NCI-H187 treated with DMSO at 0.1 percent for 48 hours (cell line): ENCODE measurements around the gene CNOT10.
"Not testable (repeated sequence)": the region's sequence is repeated elsewhere in the genome, so short reads cannot be mapped to it uniquely, and the experiment has no call there.

Experiments used
- DNase-seq: peaks from one replicate; lab custom pipeline; 2025; lab: John Stamatoyannopoulos, UW

Gene CNOT10

GRCh38 chr3:32757618-32758374, 72.8 kb downstream of the CNOT10 start:
- DNase-seq = no peak

GRCh38 chr3:32758375-32758753, 73.4 kb downstream of the CNOT10 start:
- no peak for DNase-seq

GRCh38 chr3:32759342-32759741, 74.4 kb downstream of the CNOT10 start:
- no peak for DNase-seq

GRCh38 chr3:32764481-32764880, 79.5 kb downstream of the CNOT10 start:
- no peak for DNase-seq

DNA sequence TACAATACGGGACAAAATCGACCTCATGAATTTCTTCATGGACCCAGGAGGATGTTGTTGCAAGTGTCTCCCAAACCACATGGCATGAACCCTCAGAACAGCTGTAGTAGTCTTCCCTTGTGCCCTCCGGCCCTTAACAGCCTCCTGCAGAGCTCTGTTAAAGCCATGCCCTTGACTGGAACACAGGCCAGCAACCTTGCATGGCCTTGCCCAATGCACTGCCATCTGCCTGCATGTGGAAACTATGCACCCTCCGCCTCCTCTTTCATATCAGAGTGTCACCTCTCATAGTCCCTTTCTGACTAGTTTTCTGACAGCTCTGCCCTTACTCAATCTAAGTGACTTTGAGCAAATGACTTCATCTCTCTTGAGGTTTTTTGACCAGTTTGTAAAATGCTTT, 93.4 kb downstream of the CNOT10 start:
- no peak for DNase-seq

- DNase-seq = no peak
Measured at GRCh38 chr3:32780071-32780734, 95.2 kb downstream of the CNOT10 start.

DNA sequence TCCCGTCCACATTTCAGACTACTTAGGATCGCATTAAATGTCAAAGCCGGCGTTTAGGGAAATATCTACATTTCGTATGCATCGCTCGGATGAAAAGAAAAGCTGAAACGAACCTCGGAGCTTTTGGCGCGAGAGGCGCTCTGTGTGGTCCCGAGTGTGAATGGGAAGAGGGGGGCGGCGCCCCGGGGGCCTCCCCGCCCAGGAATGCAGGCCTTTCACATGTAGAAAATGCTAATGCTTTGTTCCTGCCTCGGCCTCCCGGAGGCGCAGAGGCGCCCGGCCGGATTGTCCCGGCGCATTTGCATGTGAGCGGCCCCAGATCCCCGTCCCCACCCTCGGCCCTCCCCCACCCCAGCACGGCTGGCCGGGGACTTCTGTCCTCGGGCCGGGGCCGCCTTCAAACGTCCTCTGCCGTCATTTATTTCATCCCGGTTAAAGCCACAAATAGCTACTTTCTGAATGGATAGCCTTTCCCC, 95.8 kb downstream of the CNOT10 start:
- DNase-seq = no peak

DNA sequence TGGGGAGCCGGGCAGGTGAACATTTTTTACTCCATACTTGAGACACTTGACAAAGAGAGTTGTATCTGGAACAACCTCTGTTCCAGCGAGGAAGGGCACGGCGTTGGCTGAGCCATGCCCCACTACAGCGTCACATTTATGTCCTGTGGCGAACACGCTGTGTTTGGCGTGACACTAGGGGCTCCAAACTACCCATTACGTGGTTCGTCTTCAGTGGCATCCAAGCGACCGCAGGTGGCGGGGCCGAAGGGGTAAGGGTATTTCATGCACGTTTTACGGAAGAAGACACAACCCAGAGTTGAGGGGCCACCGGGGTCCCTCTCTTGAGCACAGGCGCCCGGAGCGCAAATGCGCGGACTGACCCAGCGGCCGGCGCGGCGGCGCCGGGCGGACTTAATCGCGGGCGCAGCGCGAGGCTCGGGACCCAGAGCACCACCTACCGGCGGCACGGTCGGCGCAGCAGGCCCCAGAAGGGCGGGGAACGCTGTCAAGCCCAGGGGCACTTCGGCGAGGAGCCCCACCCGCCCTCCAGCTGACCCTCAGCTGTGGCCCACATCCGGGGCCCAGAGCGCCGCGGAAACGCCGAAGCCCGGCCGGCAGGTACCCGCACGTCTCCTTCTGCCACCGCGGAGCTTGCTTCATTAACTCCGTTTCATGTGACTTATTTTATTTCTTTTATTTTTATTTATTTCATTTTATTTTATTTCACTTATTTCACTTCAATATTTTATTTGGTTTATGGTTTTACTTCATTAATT, 96.4 kb downstream of the CNOT10 start:
- DNase-seq = no peak

- DNase-seq = not testable (repeated sequence)
Measured at GRCh38 chr3:32781969-32782270, 96.9 kb downstream of the CNOT10 start.

DNA sequence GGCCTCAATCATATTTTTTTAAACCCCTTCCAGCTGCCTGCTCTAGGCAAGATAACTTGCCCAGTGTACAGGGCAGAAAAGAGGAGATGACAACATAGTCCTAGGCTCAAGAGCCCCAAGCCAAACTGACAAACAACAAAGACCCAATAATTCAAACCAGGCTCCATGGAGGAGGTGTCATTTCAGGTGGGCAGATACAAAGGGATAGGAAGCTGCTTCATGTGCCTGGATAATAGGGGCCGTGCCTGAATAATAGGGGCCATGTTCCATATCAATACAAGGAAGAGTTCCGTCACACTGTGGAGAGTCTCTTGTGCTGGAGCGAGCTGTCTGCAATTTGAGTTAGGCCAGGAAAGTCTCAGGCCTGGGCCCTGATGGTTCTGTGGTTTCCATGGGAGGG, 97.4 kb downstream of the CNOT10 start:
- DNase-seq = no peak

GRCh38 chr3:32791833-32792232, 106.8 kb downstream of the CNOT10 start:
- DNase-seq = no peak

GRCh38 chr3:32794487-32795308, 109.7 kb downstream of the CNOT10 start:
- no peak for DNase-seq

DNA sequence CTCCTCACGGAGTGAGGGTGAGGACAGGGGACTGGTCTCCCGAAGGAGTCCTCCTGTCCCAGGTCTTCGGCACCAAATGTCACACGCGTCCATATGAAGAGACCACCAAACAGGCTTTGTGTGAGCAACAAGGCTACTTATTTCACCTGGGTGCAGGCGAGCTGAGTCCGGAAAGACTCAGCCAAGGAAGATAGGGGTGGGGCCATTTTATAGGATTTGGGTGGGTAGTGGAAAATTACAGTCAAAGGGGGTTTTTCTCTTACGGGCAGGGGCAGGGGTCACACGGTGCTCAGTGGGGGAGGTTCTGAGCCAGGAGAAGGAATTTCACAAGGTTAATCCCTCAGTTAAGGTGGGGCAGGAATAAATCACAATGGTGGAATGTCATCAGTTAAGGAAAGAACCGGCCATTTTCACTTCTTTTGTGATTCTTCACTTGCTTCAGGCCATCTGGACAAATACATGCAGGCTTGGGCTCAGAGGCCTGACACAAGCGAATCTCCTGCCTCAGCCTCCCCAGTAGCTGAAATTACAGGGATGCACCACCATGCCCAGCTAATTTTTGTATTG, 111.5 kb downstream of the CNOT10 start:
- DNase-seq = not testable (repeated sequence)

- no peak for DNase-seq
Measured at GRCh38 chr3:32797776-32798175, 112.8 kb downstream of the CNOT10 start.

DNA sequence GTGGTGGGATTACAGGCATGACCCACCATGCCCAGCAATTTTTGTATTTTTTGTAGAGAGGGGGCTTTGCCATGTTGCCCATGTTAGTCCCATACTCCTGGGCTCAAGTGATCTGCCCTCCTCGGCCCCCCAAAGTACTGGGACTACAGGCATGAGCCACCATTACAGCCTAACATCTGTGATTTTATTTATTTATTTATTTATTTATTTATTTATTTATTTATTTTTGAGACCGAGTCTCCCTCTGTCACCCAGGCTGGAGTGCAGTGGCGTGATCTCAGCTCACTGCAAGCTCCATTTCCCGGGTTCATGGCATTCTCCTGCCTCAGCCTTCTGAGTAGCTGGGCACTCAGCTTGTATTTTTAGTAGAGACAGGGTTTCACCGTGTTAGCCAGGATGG, 116.5 kb downstream of the CNOT10 start:
- not testable (repeated sequence) for DNase-seq

DNA sequence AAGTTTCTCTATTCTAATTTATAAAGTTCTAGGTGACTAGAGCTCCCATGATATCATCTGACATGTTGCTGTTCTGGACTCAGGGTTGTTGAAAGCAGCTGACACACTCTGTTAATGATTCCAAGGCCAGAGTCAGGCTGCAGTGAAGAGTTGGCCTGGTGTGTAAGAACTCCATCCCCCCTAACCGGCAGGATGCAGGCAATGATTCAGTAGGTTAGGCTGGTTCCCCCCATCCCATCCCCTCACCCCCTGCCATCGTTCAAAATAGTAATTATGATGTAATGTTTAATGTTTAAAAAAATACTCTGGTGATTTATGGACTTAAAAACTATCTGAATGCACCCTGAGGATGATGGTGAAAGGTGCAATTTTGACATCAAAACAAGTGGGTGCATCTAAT, 128.2 kb downstream of the CNOT10 start:
- DNase-seq = no peak

GRCh38 chr3:32814361-32814760, 129.4 kb downstream of the CNOT10 start:
- DNase-seq = no peak

- DNase-seq = no peak
Measured at GRCh38 chr3:32815841-32816438, 131.0 kb downstream of the CNOT10 start.

DNA sequence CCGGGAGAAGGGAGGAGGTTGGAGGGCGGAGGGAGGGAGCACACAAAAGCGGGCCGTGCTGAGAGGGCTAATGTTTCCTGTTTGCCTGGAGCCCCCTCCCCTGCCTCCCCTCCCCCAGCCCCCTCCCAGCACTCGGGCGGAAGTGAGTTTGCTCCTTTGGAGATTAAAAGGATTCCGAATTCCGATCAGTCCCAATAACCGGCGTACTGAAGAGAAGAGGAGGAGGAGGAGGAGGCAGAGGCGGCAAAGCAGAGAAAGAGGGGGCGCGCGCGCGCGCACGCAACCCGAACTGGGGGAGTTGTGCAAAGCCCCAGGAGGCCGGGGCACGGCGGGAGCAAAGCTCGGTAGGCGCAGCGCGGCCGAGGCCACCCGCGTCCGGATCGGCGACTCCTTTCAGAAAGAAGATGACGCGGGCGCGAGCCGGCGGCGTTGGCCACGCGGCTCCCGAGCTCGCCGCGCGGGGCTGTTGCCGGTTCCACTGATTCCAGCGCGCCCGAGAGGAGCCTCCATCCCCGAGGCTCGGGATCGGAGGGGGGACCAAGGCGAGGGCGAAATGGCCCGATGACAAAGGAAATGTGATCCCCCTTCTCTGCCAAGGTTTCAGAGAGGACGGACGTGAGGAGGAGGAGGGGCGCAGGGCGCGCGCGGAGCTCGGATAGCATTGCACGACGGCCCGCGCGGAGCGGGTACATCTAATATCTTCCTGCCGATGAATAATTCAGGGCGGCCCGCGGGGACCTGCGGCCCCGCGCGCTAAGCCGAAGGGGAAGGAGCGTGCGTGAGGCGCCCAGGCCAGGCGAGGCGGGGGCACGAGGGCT, 131.7 kb downstream of the CNOT10 start:
- DNase-seq = no peak

GRCh38 chr3:32817257-32817557, 132.2 kb downstream of the CNOT10 start:
- DNase-seq = no peak
